Bone marrow (tissue), 2 donors: ENCODE data around the gene PLEKHA6.
"Not testable (repeated sequence)": the region's sequence is repeated elsewhere in the genome, so short reads cannot be mapped to it uniquely, and the experiment has no call there.

Experiments
- DNase-seq, 2 donors: peaks; one replicate each; lab custom pipeline; 2025; lab: John Stamatoyannopoulos, UW

PLEKHA6 gene

DNA sequence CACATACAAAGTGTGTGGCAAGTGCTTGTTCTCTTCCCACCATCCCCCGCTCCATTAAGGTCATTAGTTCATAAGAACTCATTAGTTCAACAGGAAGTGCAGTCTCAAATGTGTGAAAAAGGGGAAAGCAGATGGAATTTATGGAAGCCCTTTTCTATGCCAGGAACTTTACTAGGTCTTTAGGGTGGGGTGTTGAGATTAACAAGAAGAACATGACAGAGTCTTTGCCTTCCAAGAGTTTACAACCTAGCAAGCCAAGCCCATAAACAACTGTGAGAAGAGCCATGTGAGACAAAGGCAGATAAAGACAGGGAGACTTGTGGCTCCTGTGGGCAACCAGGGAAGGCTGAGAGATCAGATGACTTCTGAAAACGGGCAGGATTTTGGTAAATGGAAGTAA is 21.4 kb downstream of the PLEKHA6 start:
- DNase-seq = no peak

DNA sequence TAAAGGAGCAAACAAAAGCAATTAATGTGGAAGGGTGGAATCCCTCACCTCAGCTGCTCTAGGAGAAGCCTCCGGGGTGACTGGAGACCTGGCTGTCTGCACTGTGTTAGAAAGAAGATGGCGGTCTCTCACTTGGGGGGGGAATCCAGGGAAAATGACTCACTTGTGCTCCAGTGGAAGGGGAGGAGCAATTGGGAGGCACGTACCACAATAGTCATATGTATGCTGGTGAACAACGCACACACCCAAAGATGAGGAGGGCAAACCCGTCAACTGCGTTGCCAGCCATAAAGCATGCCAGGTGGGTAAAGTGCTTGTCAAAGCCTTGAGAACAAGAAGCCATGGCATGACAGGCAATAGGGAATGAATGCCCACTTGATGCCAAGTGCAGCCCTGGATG is 22.1 kb downstream of the PLEKHA6 start:
- no peak for DNase-seq

DNA sequence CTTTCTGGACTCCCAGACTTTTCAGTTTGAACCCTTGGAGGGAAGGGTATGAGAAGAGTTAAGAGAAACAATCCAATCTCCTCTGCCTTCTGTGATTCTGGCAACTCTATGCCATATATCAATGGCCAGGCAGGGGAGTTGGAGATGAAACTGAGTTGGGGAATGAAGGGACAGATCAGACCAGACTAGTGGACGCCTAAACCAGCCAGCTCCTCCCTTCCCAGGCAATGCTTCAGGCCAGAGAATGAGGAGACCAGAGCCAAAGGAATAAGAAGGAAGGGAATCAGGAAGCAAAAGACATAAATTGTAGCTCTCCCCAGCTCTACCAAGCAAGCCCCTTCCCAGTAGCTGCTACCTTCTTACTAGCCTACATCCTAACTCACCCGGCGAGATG is 22.7 kb downstream of the PLEKHA6 start:
- no peak for DNase-seq

GRCh38 chr1:204336421-204337035 is 23.2 kb downstream of the PLEKHA6 start:
- DNase-seq = no peak

DNA sequence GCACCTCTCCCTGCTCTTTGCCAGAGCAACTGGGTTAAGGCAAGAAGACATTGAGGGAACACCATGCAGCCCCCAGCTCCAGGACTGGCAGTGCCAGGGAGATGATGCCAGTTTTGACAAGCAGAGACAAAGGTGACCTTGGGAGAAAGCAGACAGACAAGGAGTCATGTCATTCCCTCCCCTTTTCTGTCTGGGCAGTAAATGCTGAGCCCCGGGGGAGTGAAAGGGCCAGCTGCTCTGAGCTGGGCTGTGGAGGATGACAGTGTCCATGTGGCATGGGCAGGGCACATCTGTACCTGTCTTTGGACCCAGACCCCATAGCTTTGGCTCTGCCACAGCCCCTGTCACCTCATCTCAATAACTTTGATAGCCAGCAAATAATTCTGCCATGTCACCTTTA is 24.2 kb downstream of the PLEKHA6 start:
- DNase-seq = no peak

- DNase-seq = no peak
These were observed 24.6 kb downstream of the PLEKHA6 start for GRCh38 chr1:204335085-204335484.

DNA sequence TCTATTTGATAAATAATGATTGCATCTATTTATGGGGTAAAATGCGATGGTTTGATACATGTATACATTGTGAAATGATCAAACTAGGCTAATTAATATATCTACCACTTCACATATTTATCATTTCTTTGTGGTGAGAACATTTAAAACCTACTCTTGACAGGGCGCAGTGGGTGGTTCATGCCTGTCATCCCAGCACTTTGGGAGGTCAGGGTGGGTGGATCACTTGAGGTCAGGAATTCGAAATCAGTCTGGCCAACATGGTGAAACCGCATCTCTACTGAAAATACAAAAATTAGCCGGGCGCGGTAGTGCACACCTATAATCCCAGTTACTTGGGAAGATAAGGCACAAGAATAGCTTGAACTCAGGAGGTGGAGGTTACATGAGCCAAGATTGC is 25.3 kb downstream of the PLEKHA6 start:
- DNase-seq = no peak

DNA sequence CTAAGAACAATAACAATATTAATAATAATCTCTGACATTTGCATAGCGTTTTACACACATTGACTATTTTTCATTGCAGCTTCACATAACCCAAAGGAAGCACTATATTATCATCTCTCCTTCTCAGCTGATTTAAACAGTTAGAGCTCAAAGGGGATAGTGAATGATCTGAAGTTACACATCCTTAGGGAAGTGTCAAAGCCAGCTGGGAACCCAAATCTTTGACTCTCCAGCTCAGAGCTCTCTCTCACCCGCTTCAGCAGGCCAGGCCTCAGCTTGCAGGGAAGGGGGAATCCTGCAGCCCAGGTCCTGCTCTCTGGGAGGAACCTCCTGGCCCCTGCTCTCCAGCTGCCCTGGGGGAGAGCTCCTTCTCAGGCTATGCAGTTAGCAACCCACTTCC is 26.3 kb downstream of the PLEKHA6 start:
- no peak for DNase-seq

- DNase-seq = no peak
These were observed 27.8 kb downstream of the PLEKHA6 start for GRCh38 chr1:204331847-204332487.

DNA sequence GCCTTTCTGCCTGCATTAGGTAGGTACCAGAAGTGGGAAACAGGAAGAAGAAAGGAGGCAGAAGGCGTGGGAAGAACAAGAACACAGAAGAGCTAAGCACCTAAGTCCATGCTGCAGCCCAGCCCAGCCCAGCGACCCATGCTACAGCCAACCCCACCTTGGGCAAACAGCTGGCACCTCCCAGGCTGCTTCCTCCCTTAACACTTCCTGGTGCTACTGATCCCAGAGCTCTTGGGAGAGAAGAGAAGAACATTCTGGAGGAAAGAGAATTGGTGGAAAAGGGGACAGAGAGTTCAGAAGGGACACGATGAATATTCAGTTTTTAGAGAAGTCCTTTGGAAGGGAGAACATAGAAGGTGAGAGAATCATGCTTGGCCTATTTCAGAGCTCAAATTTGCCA is 28.5 kb downstream of the PLEKHA6 start:
- no peak for DNase-seq

- DNase-seq = not testable (repeated sequence)
These were observed 31.9 kb downstream of the PLEKHA6 start for GRCh38 chr1:204327870-204328269.

DNA sequence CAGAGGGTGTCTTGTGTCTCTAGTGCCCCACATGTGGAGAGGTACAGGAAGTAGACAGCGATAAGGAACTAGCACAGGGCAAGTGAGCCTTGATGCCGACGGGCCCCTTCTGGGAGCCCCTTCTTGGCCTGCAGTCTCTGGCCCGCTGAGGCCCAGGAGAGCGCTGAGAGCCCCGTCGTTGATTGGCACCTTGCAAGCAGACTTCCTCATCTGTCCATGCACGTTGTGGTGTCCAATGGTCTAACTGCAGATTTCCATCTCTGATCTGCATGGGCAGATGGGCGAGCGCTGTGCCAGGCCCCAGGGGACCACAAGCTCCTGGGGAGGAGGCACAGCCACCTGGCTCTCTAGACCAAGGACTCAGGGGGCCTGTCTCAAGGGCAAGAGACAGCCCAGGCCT is 32.4 kb downstream of the PLEKHA6 start:
- DNase-seq = no peak

GRCh38 chr1:204326771-204327300 is 32.9 kb downstream of the PLEKHA6 start:
- no peak for DNase-seq

GRCh38 chr1:204325944-204326343 is 33.8 kb downstream of the PLEKHA6 start:
- no peak for DNase-seq

- no peak for DNase-seq
These were observed 35.8 kb downstream of the PLEKHA6 start for GRCh38 chr1:204323887-204324286.

DNA sequence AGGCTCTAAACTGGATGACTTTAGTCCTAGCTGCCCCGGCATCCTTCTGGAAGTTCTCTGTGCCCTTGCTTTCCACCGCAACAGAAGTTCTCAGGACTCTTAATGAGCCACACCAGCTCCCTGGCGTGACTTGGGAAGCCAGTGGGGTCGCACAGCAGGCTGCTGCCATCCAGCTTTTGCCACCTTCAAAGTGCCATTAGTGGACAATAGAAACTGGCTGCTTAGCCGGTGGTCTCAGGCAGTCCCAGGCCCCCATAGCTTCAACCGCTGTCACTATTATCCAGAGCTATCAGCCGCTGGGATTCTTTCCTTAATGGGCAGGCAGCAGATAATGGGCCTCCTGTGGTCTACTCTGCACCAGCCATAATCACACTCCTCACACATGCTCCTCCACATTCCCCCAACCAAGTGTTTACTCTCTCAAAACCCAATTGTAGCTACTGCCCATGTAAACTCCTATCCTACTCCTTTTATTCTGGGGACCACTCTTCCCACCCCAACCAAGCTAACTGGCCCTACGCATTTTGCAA is 37.3 kb downstream of the PLEKHA6 start:
- DNase-seq = no peak

GRCh38 chr1:204321665-204322064 is 38.1 kb downstream of the PLEKHA6 start:
- no peak for DNase-seq

DNA sequence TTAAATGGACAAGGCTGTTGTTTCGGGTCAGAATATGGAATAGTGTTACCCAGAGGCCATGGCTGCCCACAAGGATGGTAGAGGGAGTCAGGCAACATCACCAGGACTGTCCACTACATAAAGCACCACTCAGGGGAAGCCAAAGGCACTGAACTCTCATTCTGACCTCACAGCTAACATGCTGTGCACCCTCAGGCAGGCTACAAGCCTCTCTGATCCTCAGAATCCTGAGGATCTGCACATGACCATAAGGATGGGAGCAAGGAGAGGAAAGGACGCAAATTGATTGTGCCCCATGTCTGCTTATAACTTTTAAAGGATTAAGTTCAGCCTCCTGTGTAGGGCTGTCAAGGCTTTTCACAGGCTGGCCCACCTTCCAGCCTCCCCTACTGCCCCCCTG is 38.7 kb downstream of the PLEKHA6 start:
- DNase-seq = no peak

DNA sequence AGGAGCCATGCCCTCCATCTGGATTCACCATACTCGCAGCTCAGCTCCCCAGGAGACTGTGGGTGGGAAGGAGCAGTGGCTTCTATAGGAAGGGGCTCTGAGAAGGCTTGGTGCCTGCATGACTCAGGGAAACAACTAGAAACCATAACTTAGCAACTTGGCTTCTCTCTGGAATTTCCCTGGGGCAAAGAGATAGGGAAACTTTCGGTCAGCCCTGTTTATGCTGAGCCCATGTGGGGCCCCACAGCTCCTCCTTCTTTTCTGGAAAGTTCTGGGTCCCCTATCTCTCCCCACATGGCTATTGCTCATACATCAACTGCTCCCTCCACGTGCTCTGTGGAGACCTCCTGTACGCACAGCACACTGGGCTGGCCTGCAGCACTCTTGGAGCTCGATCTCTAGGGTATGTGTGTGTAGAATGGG is 39.3 kb downstream of the PLEKHA6 start:
- DNase-seq = no peak

GRCh38 chr1:204319462-204319861 is 40.3 kb downstream of the PLEKHA6 start:
- DNase-seq = no peak

DNA sequence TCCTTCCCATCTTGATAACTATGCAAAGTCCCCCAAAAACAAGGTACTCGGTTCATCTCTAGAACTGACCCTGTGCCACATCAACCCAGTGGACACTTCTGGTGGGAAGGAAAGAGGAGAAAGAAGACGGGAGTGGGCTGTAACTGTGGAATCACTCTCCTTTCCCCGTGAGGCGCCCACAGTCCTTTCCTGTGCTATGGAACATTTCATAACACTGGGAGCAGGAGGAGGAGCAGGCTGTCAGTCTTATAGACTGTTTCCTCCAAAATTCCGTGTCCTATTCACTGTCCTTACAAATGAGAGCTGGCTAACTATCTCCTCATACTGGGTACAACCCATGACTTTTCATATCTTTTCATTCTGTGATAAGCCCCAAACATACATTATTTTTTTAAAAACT is 40.7 kb downstream of the PLEKHA6 start:
- DNase-seq = no peak

DNA sequence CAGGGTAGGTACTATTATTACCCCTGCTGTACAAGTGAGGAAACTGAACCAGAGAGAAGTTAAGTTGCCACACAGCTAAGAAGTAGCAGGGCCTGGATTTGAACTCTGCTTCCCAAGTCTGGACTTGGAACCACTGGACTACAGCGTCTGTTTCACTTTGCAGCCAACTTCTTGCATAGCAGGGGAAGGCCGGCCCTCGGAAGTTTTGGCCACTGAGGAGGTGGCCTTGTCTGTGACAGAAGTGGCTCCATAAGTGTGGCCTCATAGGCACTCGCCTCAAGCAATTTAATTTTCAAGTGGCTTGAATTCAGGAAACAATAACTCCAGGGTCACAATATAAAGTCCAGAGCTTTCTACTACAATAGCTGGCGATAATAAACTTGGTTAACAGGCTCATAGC is 41.4 kb downstream of the PLEKHA6 start:
- DNase-seq = no peak

GRCh38 chr1:204317170-204317569 is 42.6 kb downstream of the PLEKHA6 start:
- no peak for DNase-seq

GRCh38 chr1:204316164-204316563 is 43.6 kb downstream of the PLEKHA6 start:
- no peak for DNase-seq
